ENCODE measurements around the gene NKTR.

NKTR gene

DNA sequence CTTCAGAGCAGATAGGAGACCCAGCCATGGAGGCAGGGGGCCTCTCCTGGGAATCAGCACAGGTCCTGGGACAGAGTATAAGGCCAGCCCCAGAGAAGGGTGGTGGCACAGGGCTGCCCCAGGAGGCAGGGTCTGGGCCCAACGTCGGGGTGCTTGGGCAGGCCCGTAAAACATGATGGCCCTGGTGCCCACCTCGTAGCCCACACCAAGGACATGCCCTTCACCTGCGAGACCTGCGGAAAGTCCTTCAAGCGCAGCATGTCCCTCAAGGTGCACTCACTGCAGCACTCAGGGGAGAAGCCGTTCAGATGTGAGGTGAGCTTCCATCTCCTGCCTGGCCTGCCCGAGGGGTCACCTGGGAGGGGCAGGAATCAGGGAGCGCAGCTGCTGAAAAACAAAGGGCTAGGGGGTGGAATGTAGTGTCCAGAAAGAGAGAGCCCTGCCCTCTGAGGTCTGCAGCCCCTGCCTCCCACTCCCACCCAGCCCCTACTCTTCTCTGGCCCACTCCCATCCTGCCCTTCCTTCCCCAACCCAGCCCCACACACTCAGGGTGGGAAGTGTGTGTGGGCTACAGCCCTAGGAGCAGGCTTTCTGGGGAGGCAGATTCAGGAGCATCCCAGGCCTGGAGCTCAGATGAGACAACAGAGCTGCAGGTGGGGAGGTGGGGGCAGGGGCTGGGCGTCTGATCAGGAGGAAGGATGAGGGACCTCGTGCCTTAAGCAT, 62.5 kb downstream of the NKTR start:
- DNase-seq = no peak

- no peak for DNase-seq
These were observed 63.3 kb downstream of the NKTR start for GRCh38 chr3:42663581-42664437.

- no peak for DNase-seq
These were observed 63.9 kb downstream of the NKTR start for GRCh38 chr3:42664438-42664803.

- no peak for DNase-seq
These were observed 64.8 kb downstream of the NKTR start for GRCh38 chr3:42665050-42665878.

- no peak for DNase-seq
These were observed 65.5 kb downstream of the NKTR start for GRCh38 chr3:42666022-42666421.

GRCh38 chr3:42666577-42666998, 66.1 kb downstream of the NKTR start:
- no peak for DNase-seq

DNA sequence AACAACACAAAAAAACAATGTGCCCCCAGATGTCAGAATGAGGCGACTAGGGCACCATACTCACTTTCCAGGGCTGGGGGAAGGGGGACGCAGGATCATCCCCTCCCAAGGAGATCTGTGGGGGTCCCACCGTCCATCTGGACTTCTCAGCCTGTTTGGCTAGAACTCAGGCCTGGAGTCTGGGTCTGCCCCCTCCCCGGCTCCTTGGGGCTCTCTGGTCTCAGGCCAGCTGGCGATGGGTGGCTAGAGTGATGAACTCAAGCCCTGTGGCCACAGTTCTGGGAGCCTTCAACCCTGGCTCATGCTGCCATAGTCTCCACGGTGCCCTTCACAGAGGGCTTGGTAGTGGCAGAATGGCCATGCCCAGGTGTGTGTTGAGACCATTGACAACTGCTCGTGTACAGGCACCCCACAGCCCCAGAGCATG, 66.6 kb downstream of the NKTR start:
- no peak for DNase-seq

- DNase-seq = no peak
These were observed 67.3 kb downstream of the NKTR start for GRCh38 chr3:42667523-42668412.

GRCh38 chr3:42668413-42668760, 67.9 kb downstream of the NKTR start:
- DNase-seq = no peak

DNA sequence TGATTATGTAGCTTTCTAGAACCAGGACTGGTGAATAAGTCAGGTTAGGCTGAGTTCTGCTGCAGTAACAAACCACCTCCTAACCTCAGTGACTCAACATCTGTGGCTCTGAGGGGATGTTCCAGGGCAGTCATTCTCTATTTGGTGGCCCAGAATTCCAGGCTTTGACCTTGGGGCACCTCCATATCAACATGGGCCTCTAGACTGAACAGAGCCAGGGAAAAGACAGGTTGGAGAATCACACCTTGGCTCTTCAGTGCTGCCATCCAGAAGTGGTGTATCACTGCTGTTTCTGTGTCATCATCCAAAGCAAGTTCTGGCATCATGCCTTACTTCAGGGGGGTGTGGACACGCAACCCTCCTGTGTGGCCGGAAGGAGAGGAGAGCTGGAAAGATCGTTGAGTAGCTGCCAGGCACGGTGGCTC, 68.3 kb downstream of the NKTR start:
- DNase-seq = no peak

DNA sequence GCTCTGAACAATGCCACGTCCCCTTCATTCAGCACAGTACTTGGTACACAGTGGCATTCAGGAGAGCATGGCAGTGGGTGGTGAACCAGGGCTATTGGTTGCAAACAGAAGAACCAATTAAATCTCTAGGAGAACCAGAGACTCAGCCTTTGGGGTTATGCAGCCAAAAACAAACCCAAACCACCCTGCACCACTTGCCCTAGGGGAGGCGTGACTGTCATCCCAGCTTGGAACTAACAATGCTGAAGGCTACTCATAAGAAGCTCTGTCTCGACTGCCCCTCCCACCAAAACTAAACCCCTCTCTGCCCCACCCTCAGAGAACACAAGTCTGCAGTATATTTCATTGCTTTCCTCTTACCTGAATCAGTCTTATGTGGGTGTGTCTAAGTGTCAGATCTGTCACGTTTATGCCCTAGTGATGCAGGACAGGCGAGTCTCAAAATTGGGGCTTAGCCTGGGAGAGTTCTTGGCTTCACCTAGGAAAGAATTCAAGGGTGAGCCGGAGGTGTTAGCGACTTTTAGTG, 69.6 kb downstream of the NKTR start:
- DNase-seq = no peak

DNA sequence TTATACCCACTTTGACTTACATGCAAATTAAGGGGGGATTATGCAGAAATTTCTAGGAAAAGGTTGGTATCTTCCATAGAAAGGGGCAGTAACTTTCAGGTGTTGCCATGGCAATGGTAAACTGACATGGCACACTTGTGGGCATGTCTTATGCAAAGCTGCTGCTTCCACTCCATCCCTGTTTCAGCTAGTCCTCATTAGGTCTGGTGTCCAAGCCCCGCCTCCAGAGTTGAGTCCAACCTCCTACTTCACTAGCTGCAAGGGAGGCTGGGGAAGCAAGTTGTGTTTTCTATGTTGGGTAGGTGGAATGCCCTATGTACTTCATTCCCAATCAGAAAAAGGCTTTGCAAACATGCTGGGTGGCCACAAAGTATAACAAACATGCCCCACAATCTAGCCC, 70.2 kb downstream of the NKTR start:
- no peak for DNase-seq

DNA sequence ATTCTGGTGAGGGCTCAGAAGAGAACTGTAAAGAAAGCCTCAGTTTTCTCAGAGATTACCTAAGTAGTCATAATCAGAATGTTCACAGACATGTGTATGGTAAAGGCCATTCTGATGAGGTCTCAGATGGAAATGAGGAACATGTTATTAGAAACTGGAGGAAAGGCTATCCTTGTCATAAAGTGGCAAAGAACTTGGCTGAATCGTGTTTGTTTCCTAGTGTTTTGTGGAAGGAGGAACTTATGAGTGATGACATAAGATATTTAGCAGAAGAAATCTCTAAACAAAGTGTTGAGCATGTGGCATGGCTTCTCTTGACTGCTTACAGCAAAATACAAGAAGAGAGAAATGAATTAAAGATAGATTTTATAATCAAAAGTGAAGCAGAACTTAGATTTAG, 72.0 kb downstream of the NKTR start:
- no peak for DNase-seq

GRCh38 chr3:42673082-42673481, 72.6 kb downstream of the NKTR start:
- no peak for DNase-seq

- DNase-seq = no peak
These were observed 73.7 kb downstream of the NKTR start for GRCh38 chr3:42674146-42674545.

DNA sequence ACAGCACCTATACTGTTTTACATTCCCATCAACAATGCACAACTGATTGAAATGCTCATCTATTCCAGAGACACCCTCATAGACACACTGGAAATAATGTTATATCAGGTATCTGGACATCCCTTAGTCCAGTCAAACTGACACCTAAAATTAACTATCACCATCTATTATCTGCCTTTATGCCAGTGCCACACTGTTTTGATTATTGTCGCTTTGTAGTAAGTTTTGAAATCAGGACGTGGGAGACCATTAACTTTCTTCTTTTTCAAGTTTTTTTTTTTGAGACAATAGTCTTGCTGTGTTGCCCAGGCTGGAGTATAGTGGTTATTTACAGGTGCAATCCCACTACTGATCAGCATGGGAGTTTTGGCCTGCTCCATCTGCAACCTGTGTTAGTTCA, 75.4 kb downstream of the NKTR start:
- DNase-seq = no peak

DNA sequence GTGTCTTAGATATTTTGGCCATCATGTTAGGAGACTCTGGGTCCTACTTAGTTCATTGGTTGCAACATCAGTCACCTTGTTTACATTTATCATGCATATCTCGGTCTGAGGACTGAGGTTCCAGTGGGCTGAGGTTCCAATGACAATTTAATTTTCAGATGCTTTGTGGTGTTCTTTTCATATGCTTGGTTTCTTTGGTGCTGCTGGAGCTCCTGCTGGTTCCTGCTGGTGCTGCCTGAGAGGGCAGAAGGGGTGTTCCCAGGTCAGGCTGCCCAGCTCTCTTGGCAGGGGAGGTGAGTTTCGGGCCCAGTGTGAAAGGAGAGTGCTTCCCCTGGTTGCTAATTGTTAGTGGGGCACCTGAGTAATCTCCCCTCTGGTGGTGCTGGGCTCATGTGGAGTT, 78.0 kb downstream of the NKTR start:
- no peak for DNase-seq

GRCh38 chr3:42680271-42680670, 79.8 kb downstream of the NKTR start:
- DNase-seq = no peak

GRCh38 chr3:42680806-42681205, 80.3 kb downstream of the NKTR start:
- DNase-seq = no peak

DNA sequence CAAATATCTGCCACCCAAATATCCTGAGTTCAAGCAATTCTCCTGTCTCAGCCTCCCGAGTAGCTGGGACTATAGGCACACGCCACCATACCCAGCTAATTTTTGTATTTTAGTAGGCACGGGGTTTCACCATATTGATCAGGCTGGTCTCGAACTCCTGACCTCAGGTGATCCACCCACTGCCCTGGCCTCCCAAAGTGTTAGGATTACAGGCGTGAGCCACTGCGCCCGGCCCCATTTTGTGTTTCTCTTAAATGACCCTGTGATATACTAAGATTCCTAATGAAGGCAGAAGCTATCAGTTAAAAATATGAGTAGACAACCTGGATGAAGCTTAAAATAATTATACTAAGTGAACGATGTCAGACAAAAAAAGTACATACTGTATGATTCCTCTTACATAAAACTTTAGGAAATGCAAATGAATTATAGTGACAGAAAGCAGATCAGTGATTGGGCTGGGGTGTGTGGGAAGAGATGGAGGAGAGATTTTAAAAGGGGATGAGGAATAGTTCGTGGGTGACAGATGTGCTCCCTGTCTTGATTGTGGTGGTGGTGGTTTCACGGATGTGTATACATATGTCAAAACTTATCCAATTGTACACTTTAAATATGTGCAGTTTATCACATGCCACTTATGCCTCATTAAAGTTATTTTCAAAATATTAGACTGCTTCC, 81.0 kb downstream of the NKTR start:
- no peak for DNase-seq

DNA sequence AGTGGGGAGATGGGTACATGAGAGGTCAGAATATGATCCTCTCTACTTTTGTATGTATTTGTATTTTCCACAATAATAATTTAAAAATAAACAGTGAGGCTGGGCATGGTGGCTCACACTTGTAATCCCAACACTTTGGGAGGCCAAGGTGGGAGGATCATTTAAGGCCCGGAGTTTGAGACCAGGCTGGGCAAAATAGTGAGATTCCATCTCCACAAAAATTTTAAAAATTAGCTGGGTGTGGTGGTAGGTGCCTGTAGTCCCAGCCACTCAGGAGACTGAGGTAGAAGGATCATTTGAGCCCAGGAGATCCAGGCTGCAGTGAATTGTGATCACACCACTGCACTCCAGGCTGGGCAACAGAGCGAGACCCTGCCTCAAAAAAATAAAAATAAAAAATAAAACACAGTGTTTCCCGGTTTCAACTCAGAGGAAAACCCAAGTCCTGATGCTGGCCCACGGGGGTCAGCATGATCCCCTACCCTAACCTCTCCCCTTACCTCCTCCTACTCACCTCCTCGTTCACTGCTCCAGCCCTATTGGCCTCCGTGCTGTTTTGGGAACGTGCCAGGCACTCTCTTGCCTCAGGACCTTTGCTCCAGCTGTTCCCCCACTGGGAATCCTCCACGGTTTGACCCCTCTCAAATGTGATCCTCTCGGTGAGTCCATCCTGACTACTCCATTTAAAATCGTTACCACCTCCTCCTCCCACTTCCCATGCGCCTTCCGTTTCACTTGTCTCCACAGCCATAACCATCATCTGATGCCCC, 82.0 kb downstream of the NKTR start:
- no peak for DNase-seq
